Activated CD8-positive, alpha-beta memory T cell treated with anti-CD3 and anti-CD28 coated beads, Interleukin-2, amount 50 U/mL, for 4 hours (primary cell): ENCODE results near the gene HORMAD2.
A peak's percentile ranks its signal among the peaks of the same experiment; 100 is the strongest.
"Not testable (repeated sequence)": the region's sequence is repeated elsewhere in the genome, so short reads cannot be mapped to it uniquely, and the experiment has no call there.

Experiments used
- DNase-seq: peaks from one replicate; pipeline ENCODE4 v3.0.0-alpha.2; 2020

Gene HORMAD2

DNA sequence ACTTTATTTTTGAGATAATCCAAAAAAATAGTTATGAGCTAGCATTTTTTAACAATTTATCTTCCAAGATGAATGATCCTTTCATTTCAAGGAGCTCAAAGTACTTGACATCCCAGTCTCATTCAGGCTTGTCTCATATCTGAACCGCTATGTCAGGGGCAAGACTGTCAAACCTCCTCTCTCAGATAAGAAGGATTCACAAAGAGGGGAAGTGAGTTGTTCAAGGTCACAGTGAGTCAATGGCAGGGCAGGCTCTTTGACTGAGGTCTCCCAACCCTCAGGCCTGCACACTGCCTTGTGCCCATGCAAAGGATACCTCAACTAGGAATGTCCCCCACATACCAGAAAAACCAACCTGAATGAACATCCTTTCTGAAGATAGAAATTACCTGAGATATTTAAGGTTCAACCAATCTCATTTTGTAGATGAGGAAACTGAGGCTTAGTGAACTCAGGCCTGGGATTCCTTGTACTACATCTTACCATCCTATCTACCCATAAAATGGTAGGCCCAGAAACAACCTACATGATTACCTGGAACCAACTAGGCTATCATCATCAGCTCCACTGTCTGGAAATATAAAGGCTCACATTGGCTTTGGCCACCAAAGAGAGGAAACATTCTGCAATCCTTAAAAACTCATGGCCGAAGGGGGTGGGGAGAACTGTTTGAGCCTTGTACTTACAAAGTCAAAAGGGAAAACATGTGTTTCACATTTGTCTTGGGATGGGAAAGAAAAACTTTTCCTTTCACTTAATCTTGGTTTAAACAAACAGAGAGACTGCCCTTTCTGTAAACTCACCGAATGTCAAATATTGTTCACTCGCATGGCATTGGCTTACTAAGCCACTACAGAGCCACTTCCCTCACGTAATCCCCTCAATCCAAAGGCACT lies 115.2 kb downstream of the HORMAD2 start:
- no peak for DNase-seq

DNA sequence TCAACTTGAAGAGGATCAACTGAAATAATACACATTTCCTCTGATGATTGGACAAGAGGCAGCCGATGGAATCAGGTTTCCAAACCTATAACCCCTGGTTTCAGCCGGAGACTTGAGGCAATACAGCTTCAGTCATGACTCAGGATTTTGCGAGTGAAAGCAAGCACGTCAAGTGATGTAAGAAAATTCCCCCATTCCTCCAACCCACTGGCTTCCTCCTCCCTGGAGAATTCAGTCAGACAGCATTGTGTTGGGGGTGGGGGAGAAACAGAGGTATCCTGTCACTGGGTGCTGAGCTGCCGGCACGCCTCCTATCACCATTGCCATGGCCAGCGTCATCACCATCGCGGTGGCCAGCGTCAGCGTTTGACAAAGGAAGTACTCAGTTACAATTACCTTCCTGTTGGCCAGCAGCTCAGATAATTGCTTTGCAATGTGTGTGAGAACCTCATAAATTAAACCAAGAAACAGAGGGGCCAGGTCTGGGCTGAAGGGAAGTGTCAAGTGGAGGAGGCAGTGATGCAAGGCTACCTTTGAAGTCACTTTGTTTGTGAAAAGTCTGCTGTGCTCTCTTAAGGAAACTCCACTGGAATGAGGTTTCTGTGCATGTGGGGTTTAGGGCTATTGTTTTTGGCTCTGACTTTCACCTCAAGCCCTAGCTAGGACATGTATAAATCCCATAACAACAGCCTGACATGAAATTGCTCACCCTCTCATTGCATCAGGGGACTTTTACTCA lies 116.0 kb downstream of the HORMAD2 start:
- peak; percentile 26 for DNase-seq

DNA sequence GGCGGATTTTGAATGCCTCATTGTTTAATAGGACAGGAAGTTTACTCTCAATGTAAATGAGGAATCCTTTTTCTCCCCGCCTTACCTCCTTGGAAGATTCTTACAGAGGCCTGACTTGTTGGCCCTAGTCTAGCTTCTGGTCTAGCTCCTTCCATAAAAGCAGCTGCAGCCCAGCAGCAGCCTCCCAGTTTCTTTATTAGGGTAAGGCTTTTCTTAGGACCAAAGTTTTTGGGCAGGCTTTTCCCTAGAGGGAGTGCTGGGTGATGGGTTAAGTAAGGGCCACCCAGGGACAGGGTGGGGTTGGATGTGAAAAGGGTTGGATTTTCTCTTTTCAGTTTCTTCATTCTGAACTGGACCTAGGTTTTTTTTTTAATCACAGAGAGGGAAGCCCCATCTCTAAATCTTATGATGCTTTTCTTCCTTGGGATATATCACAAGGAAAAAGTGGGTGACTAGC lies 116.6 kb downstream of the HORMAD2 start:
- DNase-seq: no peak

DNA sequence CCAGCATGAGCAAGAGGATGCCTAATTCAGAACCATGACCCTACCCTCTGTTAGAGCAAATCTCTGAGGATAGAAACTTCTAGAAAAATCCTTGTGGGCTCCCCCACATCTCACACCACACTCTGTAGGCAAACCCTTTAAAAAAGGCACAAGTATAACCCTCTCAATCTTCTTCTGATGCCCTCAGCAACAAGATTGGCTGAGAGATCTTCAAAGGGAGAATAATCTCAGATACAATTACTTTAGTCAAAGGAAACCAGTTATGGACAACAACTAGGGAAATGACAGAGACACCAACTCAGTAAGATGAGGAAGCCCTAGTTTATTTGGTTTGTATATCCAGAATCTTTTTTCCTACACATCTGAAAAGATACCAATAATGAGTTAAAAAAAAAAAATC lies 117.1 kb downstream of the HORMAD2 start:
- no peak for DNase-seq

DNA sequence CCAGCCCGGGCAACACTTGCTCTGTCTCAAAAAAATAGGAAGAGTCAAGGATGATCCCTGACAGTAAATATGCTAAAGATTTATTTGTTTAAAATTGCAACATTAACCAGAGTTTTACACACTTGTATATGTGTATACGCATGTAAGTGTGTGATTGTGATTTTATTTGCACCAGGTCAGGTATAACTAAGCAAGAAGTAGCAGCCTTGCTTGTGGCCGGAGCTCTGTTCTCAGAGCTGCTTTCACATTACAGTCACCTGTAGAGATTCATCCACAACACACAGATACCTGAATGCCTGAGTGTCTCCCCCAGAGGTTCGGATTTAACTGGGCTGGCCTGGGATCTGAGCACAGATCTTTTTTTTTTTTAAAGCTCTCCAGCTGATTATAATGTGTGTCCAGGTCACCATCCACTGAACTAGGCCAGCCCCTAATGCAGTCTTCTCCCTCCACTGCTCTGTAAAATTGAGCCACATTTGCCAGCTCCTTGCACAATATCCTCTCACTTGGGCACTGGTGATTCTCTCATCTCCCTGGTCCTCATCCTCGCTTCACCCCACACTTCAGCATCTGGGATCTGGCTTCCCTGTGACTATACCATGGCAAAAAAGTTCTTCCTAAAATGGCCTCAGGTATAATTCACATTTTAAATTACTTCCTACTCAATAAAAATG lies 118.0 kb downstream of the HORMAD2 start:
- DNase-seq: no peak

DNA sequence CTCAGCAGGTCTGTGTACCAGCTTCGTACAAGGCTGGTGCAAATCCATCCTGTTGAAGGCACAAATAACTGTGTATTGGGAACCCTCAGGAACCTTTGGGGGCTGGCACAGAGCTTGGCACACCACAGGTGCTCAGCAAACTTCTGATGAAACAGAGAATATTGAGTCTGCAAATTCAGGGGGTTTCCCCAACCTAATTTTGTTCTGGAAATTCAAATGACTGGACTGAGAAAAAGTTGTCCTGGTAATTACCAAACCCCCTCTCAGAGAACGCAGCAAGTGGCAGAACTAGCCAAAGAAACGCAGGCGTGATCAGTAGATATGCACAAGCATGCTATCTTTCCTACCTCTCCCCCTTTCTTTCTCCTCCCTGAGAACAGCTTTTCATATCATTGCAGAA lies 118.7 kb downstream of the HORMAD2 start:
- DNase-seq: no peak

DNA sequence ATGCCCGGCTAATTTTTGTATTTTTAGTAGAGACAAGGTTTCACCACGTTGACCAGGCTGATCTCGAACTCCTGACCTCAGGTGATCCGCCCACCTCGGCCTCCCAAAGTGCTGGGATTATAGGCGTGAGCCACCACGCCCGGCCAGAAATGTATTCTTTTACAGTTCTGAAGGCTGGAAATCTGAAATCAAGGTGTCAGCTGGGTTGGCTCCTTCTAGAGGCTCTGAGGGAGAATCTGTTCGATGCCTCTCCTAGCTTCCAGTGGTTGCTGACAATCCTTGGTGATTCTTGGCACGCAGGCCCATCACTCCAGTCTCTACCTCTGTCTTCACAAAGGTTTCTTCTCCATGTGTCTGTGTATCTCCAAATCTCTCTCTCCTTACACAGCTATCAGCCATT lies 120.6 kb downstream of the HORMAD2 start:
- DNase-seq: not testable (repeated sequence)

DNA sequence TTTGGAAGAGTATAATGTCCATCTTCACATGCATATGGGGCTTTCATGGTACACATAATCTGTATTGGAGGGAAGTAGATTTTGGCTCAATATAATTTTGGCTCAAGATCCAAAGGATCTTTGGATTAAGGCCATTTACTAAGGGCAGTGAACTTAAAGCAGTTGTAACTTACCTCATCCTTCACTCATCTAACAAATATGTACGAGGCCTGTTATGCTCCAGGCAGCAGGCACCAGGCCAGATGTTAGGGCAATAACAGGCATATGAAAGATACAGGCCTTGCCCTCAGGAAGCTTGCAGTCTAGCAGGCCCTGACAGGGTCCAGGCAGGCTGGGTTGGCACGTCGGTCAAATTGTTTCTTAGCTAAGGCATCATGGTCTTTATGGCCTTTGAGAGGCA lies 121.7 kb downstream of the HORMAD2 start:
- DNase-seq: no peak

DNA sequence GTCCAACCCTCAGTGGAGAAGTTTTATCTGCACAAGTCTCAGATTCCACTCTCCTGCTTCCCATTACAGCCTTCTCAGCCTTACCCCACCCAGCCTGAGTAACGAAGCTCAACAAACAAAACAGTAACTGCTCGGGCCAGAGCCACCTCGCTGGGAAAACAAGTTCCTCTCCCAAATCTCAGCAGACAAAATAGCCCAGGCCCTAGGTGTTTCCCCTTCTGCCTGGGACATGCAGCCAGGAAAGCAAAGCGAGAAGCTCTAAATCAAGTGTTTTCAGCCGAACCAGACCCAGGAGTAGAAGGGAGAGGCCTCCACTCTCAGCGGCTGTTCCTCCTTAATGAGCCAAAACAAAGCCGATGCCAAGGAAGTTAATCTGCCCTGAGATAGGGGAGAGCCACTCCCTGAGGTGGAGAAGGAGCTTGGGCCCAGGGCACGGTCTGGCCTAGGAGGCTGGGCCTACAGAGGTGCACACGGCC lies 122.3 kb downstream of the HORMAD2 start:
- no peak for DNase-seq

DNA sequence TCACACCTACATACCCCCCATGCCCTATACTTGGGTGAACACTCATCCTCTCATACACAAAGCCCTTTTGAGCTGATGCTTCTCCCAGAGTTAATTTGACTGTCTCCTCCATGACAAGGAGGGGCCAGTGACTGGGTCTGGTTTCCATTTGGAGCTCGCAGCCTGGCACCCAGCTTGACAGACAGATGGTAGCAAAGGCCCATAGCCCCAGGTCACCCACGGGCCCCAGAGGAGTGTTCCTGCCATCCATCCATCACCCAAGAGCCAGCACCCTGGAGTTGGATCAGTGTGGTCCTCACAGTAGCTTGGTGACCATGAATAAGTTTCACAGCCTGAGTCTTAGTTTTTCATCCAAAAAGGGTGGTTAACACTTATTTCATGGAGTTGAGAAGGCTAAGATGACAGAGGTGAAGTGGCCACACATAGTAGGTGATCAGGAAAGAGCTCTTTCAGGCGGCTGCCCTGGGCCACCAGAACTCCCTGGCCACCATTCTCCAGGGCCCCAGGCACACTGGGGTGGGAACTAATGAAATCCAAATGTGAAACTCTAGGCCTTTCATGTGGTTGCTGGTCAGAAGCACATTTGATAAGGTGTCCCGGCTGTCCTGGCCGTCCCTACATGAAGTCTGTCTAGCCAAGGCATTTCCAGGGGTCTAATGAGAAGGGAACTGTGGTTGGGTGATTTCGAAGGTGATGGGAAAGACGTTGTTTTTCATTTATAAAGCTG lies 123.9 kb downstream of the HORMAD2 start:
- DNase-seq: no peak

DNA sequence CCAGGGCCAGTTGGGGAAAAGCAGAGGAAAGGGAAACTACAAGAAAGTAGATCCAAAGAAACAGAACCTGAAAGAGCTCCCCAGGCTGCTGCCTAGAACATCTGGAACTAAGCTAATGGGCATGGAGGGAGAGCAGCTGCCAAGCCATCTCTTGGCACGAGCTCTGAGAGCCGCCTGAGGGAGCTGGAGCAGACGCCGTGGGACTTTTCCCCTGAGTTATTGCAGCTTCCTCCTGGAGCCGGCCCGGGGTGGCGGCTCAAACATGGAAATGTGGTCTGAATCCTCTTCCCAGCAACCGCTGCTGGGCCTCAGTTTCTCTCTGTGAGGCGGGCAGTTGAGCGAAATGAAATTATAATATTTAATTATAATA lies 124.5 kb downstream of the HORMAD2 start:
- DNase-seq: no peak

DNA sequence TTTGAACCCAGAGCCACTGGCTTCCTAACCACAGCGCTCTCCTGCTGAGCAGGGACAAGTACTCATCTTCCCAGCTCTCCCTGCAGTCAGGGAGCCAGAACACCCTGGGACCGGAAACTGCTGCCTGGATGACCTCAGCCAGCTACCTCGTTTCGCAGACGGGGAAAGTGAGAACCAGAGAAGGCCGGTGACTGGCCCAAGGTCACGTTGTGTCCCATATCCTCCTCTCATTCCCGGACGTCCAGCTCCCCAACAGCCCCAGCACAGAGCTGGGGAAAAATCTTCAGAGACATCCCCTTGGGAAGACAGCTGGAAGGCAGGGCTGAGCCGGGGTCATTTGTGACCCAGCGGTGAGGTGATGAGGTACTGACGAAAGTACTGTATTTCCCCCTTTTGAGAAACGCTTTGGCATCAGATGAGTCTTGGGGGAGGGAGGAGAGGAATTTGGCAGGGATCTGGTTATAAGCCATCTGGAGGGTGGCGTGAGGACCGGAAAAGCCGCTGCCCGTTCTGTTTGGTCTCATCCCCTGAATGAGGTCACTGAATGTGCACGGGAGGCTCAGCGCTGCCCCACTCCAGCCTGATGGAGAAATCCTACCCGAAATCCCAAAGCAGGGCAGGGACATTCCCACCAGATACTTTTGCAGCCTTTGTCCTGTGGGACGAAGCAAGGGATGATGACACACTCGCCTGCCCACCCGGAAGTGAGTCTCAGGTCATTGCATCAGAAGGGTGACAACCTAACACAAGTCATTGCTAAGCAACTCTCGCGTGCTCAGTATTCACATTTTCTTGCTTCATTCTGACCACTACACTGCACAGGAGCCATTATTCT lies 125.2 kb downstream of the HORMAD2 start:
- DNase-seq: no peak

DNA sequence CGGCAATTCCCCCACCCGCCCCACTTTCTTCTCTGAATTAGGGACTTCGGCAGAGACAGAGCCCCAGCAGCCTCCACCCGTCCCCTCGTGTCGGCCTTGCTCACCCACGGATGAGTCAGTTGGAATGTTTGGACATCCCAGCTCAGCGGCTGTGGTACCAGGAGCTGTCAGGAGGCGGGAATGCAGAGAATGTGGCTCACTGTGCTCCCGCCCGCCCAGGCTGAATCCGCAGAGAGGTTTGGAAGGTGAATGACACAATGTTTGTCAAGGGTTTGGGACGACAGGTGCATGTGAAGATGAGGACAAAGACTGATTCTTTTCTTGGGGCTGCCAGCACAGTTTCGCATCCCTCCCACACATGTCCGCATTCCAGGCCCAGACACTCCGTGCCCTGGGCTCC lies 126.7 kb downstream of the HORMAD2 start:
- DNase-seq: no peak

DNA sequence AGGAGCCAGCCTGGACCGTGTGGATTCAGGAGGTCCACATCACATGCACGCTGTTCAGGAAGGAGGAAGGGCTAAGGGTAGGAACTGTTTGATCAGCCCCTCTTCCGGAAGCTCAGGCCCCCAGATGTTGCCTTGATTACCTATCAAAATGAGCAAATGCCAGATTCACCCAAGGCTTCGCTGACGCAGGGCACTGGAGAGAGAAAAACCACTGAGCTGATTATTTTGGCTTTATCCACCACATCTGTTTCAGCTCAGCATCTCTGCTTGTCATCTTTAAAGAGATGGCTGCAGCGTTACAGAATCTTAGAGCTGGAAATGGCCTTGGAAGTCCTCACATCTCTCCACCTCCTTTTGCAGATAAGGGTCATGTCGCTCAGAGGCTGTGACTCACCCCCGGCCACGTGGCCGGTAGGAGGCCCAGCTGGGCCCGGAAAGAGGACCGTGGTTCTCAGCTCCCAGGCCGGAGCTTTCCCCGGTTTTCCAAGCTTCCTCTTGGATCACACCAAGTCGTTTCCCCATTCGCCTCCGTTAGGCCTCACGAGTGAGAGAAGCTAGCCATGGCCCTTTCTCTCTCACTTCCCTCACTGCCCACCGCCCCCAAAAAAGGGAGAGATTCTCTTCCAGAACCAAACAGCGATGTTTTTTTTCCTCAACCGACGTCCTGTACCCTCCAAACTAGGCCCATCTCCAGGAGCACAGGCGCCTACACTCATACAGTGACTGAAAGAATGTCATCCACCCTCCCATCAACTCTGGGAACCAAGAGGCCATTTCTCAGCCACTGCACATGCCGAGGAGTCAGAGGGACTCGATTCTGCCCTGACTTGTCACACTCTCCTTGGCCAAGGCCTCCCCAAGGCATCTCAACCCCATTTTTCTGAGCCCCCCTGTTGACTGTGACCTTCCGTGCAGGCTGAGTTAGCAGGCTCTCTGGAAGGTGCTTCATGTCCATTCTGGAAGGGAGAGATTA lies 128.7 kb downstream of the HORMAD2 start:
- no peak for DNase-seq

DNA sequence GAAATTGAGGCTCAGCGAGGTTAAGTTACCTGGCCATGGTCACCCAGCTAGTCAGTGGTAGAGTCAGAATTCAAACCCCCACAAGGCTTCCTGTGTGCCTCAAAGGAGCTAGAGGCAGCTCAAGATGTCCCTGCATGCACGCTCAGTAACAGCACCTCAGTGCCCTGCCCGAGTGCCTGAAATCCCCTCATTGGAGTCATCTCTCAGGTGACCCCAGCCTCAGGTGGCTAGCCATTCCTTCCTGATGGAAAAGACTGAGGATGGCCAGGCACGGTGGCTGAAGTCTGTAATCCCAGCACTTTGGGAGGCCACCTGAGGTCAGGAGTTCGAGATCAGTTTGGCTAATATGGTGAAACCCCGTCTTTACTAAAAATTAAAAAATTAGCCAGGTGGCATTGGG lies 129.4 kb downstream of the HORMAD2 start:
- no peak for DNase-seq

DNA sequence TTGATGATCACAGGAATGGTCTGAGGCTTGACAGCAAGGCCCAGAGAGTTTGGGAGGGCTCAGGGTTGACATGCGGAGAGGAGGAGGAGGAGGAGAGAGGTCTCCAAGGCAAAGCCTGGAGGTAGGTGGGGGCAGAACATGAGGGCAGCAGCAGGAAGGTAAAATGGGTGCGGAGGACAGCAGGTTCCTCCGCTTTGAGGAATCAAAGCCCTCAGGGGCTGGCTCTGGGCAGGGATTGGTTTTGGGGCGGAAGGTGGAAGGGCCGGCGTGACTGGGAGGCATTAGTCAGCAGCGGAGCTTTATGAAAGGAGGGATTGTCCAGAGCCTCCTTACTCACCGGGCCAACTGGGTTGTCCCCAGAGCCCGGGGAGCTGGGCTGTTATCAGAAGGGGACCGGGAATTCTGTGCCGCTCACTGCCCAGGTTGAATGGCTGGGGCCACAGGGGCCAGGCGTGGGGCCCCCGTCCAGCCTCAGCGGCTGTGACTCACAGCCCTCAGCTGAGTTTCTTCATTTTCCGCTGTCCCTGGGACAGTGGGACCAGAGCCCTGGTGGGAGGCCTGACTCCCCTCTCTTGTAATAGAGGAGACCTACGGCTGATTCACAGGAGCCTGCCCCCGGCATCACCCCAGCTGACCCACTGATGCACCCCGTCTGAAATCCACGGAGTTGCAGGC lies 130.1 kb downstream of the HORMAD2 start:
- DNase-seq: no peak

DNA sequence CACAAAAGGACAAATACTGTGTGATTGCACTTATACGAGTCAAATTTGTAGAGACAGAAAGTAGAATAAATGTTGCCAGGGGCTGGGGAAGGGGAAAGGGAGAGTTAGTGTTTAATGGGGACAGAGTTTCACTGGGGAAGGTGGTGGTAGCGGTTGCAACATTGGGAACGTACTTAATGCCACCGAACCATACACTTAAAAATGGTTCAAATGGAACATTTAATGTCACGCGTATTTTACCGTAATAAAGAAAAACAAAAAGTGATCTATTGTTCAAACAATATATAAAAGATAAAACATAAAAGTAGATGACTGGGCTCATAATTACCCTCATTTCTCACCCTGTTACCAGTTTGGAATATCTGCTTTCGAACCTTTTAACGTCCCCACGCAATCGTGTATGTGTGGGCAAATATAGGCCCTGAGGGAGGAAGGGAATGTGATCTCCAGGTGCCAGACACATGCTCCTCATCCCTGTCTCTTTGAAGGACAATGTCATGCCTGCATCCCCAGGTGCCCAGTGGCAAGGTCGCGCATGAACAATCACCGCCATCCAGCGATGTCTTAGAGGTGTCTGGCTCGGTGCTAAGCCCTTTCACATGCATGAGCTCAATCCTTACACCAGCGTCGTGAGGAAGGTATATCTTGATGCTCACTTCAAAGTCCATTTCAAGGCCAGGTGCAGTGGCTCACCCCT lies 131.0 kb downstream of the HORMAD2 start:
- DNase-seq: no peak

DNA sequence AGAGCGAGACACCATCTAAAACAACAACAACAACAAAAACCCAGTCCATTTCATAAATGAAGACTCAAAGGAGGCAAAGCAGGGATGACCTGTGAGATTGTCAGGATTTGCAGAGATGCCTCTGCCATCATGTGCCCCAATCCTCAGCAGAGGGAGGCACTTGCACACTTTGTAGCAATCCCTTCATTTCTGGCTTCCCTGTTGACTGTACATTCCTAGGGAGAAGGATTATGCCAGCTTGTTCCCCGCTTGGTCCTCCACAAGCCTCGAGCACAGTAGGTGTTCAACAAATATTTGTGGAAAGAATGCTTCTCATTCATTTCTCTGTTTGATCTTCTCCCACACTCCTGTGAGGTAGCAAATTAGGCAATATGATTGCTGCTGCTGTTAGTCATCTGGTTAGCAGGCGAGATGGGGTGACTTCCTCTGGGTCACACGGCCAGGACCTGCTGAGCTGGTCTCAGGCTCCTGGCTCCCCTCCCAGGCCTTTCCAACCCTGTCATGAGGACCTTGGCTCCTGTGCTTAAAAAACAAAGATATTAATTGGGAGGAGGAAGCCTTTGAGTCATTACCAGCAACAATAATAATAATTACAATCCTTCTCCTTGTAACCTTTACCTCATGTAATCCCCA lies 132.2 kb downstream of the HORMAD2 start:
- no peak for DNase-seq

DNA sequence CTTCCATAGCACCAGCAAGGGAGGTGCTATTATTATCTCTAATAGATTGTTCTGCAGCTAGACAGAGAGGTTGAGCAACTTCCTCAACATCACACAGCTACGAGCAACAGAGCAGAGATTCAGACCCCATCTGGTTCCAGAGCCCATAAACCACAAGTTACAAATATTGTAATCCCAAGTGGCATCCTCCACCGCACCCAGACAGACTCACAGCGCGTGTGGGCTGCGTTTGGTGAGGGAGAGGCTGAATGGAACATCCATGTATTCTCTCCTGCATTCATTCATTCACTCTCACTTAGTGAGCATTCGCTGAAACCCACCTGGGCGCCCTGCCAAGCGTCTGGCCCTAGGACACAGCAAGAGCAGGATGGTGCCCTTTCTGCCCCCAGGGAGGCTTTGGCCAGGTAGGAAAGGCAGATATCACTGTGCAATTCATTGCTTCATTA lies 132.8 kb downstream of the HORMAD2 start:
- DNase-seq: no peak
